ENCODE data around the gene TMEM141.
A peak's percentile ranks its signal among the peaks of the same experiment; 100 is the strongest.
"Not testable (repeated sequence)": the region's sequence is repeated elsewhere in the genome, so short reads cannot be mapped to it uniquely, and the experiment has no call there.

The TMEM141 gene

DNA sequence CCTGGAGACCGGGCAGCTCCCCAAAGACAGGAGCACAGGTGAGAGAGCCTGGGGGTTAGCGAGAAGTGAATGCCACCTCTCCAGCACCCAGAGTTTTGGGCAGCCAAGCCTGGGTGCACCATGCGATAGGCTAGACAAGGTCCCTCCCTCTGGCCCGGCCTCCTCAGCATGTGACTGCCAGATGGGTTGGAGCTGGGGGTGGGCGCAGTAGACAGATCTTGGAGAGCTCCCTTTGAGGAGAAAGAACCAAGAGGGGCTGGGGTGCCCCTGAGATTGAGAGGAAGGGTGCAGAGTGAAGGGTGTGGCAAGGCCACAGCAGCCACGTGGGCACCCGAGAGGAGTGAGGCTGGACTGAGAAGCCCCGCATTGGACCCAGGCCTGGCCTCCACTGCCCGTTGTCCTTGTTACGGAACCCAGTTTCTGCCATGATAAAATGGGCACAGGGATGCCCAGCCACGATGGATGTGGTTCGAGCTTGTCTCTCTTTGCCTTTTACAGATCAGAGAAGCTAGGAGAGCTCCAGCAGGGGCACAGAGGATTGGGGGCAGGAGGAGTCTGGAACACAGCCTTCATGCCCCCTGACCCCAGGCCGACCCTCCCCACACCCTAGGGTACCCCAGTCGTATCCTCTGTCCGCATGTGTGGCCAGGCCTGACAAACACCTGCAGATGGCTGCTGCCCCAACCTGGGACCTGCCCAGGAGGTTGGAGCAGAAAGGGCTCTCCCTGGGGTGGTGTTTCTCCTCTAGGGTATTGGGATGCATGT, 1.4 kb downstream of the TMEM141 start:
- Histone ChIP-seq H3K36me3 (ENCODE audit: control insufficient read depth in 5 of 5, insufficient read depth in 5 of 5, low read length in 5 of 5) (peaks cover 0 to 8% (median 4%) of the 10 kb centered on the region in 5 donors), H3K4me1 (ENCODE audit: control insufficient read depth in 5 of 5, insufficient read depth in 5 of 5, low read length in 5 of 5) (peaks cover 3 to 43% (median 33%) of the 10 kb centered on the region in 5 donors), H3K27me3 (ENCODE audit: control insufficient read depth in 5 of 5, insufficient read depth in 4 of 5, low read length in 5 of 5) (peaks cover 0 to 15% (median 3%) of the 10 kb centered on the region in 5 donors), H3K27ac (ENCODE audit: low read depth, low read length) (no peak overlapping the region), H3K9ac (ENCODE audit: low read length in 5 of 5) (peak overlapping the region in 2 of 5 donors; percentile 80 to 89), H3K4me3 (ENCODE audit: low read depth in 1 of 5, low read length in 5 of 5) (peak overlapping the region; percentile 50 to 92 (median 84)), H3K9me3 (ENCODE audit: control insufficient read depth in 5 of 5, low read length in 5 of 5) (no peaks in the 10 kb centered on the region)

DNA sequence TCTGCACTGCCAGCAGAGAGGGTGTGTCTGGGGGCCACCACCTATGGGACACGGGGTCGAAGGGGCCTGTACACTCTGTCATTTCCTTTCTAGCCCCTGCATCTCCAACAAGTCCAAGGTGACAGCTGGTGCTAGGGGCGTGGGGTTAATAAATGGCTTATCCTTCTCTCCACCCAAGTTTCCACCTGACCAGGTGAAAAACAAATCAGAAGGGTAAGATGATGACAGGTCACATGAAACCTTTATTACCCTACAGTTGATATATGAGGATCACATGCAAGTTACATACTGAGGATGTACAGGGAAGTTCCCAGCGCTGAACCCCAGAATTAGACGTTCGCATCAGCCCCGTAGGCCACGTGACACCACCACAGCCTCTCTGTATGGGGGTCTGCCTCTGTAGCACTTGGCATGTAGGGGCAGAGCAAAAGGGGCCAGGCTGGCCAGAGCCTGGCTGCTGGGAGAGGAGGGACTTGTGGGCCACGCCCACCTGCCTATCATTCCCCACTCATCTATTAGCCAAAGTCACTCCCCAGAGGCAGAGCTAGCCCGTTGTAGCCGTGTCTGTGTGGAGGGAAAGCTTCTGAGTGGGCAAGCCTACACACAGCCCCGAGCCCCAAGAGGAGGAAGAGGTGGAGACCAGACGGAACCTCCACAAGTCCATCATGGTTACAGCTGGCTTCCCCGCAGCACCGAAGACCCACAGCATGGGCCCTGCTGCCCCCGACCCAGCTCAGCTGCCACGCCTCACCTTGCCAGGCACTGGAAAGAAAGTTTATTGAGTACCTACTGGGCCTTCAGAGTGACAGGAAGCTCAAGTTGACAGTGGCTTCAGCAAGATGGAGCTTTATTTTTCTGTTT, 2.2 kb downstream of the TMEM141 start:
- Histone ChIP-seq H3K27ac (ENCODE audit: low read depth, low read length) (no peak overlapping the region), H3K36me3 (ENCODE audit: control insufficient read depth in 5 of 5, insufficient read depth in 5 of 5, low read length in 5 of 5) (peaks cover 0 to 8% (median 4%) of the 10 kb centered on the region in 5 donors)

DNA sequence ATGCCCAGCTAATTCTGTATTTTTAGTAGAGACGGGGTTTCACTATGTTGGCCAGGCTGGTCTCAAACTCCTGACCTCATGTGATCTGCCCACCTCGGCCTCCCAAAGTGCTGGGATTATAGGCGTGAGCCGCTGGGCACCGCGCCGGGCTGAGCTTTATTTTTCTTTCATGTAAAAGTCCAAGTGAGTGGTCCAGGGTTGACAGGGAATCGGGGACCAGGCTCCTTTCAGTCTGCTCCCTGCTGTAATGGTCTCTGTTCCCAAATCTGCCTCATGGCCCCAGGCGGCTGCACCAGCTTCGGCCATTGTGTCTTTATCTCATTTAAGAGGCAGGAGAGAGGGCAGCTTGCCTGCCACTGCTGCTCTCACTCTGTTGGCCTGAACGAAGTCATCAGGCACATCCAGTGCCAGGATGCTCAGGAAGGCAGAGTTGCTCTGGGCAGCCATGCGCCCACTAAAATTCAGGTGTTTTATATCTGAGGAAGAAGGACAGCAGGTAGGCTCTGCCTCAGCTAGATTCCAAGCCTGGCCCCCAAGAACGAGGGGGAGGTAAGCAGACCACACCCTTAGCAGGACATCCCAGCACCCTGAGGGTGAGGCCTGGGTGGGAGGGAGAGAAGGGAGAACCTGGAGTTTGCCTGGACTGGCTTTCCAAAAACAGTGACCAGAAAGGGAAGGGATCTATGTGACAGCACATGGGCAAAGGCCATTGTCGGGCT, 3.3 kb downstream of the TMEM141 start:
- no peak overlapping the region for H3K4me3 ChIP-seq (ENCODE audit: low read depth in 1 of 5, low read length in 5 of 5)
- H3K9ac ChIP-seq (ENCODE audit: low read length in 5 of 5): no peak overlapping the region
- peaks cover 11 to 26% (median 13%) of the 10 kb centered on the region in 5 donors for H3K27me3 ChIP-seq (ENCODE audit: control insufficient read depth in 5 of 5, insufficient read depth in 4 of 5, low read length in 5 of 5)
- H3K36me3 ChIP-seq (ENCODE audit: control insufficient read depth in 5 of 5, insufficient read depth in 5 of 5, low read length in 5 of 5): peaks cover 0 to 8% (median 4%) of the 10 kb centered on the region in 5 donors
- H3K4me1 ChIP-seq (ENCODE audit: control insufficient read depth in 5 of 5, insufficient read depth in 5 of 5, low read length in 5 of 5): peaks cover 3 to 45% (median 32%) of the 10 kb centered on the region in 5 donors
- no peak overlapping the region for H3K27ac ChIP-seq (ENCODE audit: low read depth, low read length)
- H3K9me3 ChIP-seq (ENCODE audit: control insufficient read depth in 5 of 5, low read length in 5 of 5): no peaks in the 10 kb centered on the region

More for the DNA sequence above, 2.2 kb downstream of the TMEM141 start:
- peaks cover 0 to 15% (median 3%) of the 10 kb centered on the region in 5 donors for H3K27me3 ChIP-seq (ENCODE audit: control insufficient read depth in 5 of 5, insufficient read depth in 4 of 5, low read length in 5 of 5)
- H3K4me3 ChIP-seq (ENCODE audit: low read depth in 1 of 5, low read length in 5 of 5): no peak overlapping the region
- no peak overlapping the region for H3K9ac ChIP-seq (ENCODE audit: low read length in 5 of 5)
- H3K9me3 ChIP-seq (ENCODE audit: control insufficient read depth in 5 of 5, low read length in 5 of 5): no peaks in the 10 kb centered on the region
- H3K4me1 ChIP-seq (ENCODE audit: control insufficient read depth in 5 of 5, insufficient read depth in 5 of 5, low read length in 5 of 5): peaks cover 3 to 43% (median 31%) of the 10 kb centered on the region in 5 donors

DNA sequence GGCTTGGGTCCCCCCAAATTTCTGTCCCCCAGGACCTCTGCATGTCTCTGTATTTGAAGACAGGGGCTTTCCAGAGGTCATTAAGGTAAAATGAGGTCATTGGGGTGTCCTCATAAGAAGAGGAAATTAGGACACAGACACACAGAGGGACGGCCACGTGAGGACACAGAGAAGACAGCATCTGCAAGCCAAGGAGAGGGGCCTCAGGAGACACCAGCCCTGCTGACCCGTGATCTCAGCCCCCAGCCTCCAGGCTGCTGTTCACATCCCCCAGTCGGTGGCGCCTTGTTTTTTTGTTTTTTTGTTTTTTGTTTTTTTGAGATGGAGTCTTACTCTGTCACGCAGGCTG, 3.8 kb downstream of the TMEM141 start:
- H3K9me3 ChIP-seq (ENCODE audit: control insufficient read depth in 5 of 5, low read length in 5 of 5): no peaks in the 10 kb centered on the region
- H3K27me3 ChIP-seq (ENCODE audit: control insufficient read depth in 5 of 5, insufficient read depth in 4 of 5, low read length in 5 of 5): peaks cover 15 to 31% (median 16%) of the 10 kb centered on the region in 5 donors
- H3K36me3 ChIP-seq (ENCODE audit: control insufficient read depth in 5 of 5, insufficient read depth in 5 of 5, low read length in 5 of 5): peaks cover 0 to 8% (median 4%) of the 10 kb centered on the region in 5 donors
- H3K4me3 ChIP-seq (ENCODE audit: low read depth in 1 of 5, low read length in 5 of 5): no peak overlapping the region
- no peak overlapping the region for H3K27ac ChIP-seq (ENCODE audit: low read depth, low read length)
- no peak overlapping the region for H3K9ac ChIP-seq (ENCODE audit: low read length in 5 of 5)
- H3K4me1 ChIP-seq (ENCODE audit: control insufficient read depth in 5 of 5, insufficient read depth in 5 of 5, low read length in 5 of 5): peaks cover 3 to 50% (median 38%) of the 10 kb centered on the region in 5 donors

DNA sequence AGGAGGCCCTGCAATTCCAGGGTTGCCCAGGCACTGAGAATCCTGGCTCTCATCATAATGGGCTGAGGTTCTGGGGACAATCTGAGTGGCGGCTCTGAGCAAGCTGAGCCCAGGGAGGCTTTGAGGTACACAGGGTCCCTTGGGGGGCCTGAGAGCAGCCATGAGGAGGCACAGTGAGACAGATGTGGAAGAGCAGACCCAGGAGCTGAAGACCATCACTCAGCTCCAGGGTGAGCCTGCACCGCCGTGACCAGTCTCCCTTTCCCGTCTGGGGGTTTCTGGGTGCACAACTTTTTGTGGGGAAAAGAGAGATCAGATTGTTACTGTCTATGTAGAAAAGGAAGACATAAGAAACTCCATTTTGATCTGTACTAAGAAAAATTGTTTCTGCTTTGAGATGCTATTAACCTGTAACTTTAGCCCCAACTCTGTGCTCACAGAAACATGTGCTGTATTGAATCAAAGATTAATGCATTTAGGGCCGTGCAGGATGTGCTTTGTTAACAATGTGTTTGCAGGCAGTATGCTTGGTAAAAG, 5.2 kb downstream of the TMEM141 start, which contains the start of gene CCDC183:
Gene CCDC183, plus strand, starts transcription at position 101 of the 537 bp plus-strand sequence. Its CDS starts 60 bp downstream, at position 161.
- Histone ChIP-seq H3K27me3 (ENCODE audit: control insufficient read depth in 5 of 5, insufficient read depth in 4 of 5, low read length in 5 of 5) (peaks cover 19 to 38% (median 23%) of the 10 kb centered on the region in 5 donors), H3K9me3 (ENCODE audit: control insufficient read depth in 5 of 5, low read length in 5 of 5) (no peaks in the 10 kb centered on the region), H3K36me3 (ENCODE audit: control insufficient read depth in 5 of 5, insufficient read depth in 5 of 5, low read length in 5 of 5) (peaks cover 0 to 8% (median 4%) of the 10 kb centered on the region in 5 donors), H3K9ac (ENCODE audit: low read length in 5 of 5) (no peak within 1 kb of the TSS), H3K4me3 (ENCODE audit: low read depth in 1 of 5, low read length in 5 of 5) (no peak within 1 kb of the TSS), H3K4me1 (ENCODE audit: control insufficient read depth in 5 of 5, insufficient read depth in 5 of 5, low read length in 5 of 5) (peaks cover 0 to 54% (median 38%) of the 10 kb centered on the region in 5 donors), H3K27ac (ENCODE audit: low read depth, low read length) (no peak within 1 kb of the TSS)

DNA sequence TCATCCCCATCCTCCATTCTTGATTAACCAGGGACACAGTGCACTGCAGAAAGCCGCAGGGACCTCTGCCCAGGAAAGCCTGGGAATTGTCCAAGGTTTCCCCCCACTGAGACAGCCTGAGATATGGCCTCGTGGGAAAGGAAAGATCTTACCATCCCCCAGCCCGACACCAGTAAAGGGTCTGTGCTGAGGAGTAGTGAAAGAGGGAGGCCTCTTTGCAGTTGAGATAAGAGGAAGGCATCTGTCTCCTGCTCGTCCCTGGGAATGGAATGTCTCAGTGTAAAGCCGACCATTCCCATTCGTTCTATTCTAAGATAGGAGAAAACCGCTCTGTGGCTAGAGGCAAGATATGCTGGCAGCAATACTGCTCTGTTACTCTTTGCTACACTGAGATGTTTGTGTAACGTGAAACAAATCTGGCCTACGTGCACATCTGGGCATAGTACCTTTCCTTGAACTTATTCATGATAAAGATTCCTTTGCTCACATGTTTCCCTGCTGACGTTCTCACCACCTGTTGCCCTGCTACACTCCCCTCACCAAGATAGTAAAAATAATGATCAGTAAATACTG, 5.7 kb downstream of the TMEM141 start:
- not testable (repeated sequence) for H3K36me3 ChIP-seq (ENCODE audit: control insufficient read depth in 5 of 5, insufficient read depth in 5 of 5, low read length in 5 of 5); H3K9me3 ChIP-seq (ENCODE audit: control insufficient read depth in 5 of 5, low read length in 5 of 5); H3K9ac ChIP-seq (ENCODE audit: low read length in 5 of 5); H3K4me3 ChIP-seq (ENCODE audit: low read depth in 1 of 5, low read length in 5 of 5); H3K27ac ChIP-seq (ENCODE audit: low read depth, low read length)
- Histone ChIP-seq H3K27me3 (ENCODE audit: control insufficient read depth in 5 of 5, insufficient read depth in 4 of 5, low read length in 5 of 5) (peaks cover 19 to 40% (median 23%) of the 10 kb centered on the region in 5 donors), H3K4me1 (ENCODE audit: control insufficient read depth in 5 of 5, insufficient read depth in 5 of 5, low read length in 5 of 5) (peaks cover 0 to 48% (median 33%) of the 10 kb centered on the region in 5 donors)

DNA sequence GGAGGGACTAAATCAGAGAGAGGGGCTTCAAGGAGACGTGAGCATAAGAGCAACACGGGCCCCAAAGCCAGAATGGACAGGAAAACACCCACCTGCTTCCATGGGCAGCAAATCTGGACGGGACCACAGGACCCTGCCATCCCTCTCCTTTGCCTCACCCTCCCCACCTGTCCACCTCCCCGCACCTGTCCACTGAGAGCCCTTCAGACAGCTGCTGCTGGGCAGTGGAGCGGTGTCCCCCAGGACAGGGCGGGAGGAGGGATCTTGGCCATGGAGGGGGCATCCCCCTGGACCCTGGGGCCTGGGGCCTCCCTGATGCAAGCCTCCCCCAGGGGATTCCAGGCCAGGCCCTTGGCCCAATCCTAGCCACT, 7.5 kb downstream of the TMEM141 start:
- H3K4me3 ChIP-seq (ENCODE audit: low read depth in 1 of 5, low read length in 5 of 5): no peak overlapping the region
- H3K9ac ChIP-seq (ENCODE audit: low read length in 5 of 5): no peak overlapping the region
- H3K4me1 ChIP-seq (ENCODE audit: control insufficient read depth in 5 of 5, insufficient read depth in 5 of 5, low read length in 5 of 5): peaks cover 0 to 41% (median 25%) of the 10 kb centered on the region in 5 donors
- H3K9me3 ChIP-seq (ENCODE audit: control insufficient read depth in 5 of 5, low read length in 5 of 5): no peaks in the 10 kb centered on the region
- no peaks in the 10 kb centered on the region for H3K36me3 ChIP-seq (ENCODE audit: control insufficient read depth in 5 of 5, insufficient read depth in 5 of 5, low read length in 5 of 5)
- peaks cover 25 to 47% (median 29%) of the 10 kb centered on the region in 5 donors for H3K27me3 ChIP-seq (ENCODE audit: control insufficient read depth in 5 of 5, insufficient read depth in 4 of 5, low read length in 5 of 5)
- H3K27ac ChIP-seq (ENCODE audit: low read depth, low read length): no peak overlapping the region

DNA sequence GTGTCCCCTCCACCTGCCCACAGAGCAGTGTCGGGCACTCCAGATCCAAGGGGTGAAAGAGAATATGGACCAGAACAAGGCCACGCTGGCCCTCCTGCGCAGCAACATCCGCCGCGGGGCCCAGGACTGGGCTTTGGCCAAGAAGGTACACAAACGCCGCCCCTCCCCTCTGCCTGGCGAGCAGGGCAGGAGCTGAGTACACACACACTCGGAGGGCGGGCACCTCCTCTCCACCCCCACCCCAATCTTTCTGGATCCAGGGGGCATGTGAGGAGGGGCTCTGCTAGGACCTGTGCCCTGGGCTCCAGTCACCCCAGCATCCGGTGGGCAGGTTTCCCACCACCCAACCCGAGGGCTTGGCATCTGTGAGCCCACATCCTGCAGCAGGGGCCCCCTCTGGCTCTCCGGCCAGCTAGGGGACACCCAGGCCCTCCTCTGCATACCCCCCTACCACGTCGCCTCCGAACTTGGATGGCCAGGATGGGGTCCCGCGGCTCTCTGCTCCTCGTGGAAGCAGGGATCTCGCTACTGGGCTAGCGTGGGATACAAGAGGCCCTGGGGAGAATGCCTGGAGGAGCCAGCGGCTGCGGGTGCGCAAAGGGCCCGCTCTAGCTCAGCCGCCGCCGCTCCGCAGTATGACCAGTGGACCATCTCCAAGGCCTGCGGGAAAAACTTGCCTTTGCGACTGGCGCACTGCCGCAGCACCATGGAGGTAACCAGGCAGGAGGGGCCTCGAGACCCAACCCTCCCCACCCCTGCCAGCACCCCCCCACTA, 8.1 kb downstream of the TMEM141 start:
- Histone ChIP-seq H3K9me3 (ENCODE audit: control insufficient read depth in 5 of 5, low read length in 5 of 5) (no peaks in the 10 kb centered on the region), H3K9ac (ENCODE audit: low read length in 5 of 5) (no peak overlapping the region), H3K27me3 (ENCODE audit: control insufficient read depth in 5 of 5, insufficient read depth in 4 of 5, low read length in 5 of 5) (peaks cover 25 to 47% (median 29%) of the 10 kb centered on the region in 5 donors), H3K27ac (ENCODE audit: low read depth, low read length) (no peak overlapping the region), H3K4me1 (ENCODE audit: control insufficient read depth in 5 of 5, insufficient read depth in 5 of 5, low read length in 5 of 5) (peaks cover 0 to 41% (median 25%) of the 10 kb centered on the region in 5 donors), H3K36me3 (ENCODE audit: control insufficient read depth in 5 of 5, insufficient read depth in 5 of 5, low read length in 5 of 5) (peaks cover 0 to 3% (median 0%) of the 10 kb centered on the region in 5 donors), H3K4me3 (ENCODE audit: low read depth in 1 of 5, low read length in 5 of 5) (peak overlapping the region in 1 of 5 donors; percentile 52)
